GM19324 (cell line): ENCODE data around the gene ZC3H18.

Experiments used
- ATAC-seq: cut with Tn5 transposase; IDR thresholded peaks from one replicate; pipeline ENCODE4 v1.9.1; 2021; ENCODE audit warnings: mild to moderate bottlenecking, moderate library complexity; ENCODE audit not compliant: unreplicated experiment, low FRiP score

ZC3H18 gene

DNA sequence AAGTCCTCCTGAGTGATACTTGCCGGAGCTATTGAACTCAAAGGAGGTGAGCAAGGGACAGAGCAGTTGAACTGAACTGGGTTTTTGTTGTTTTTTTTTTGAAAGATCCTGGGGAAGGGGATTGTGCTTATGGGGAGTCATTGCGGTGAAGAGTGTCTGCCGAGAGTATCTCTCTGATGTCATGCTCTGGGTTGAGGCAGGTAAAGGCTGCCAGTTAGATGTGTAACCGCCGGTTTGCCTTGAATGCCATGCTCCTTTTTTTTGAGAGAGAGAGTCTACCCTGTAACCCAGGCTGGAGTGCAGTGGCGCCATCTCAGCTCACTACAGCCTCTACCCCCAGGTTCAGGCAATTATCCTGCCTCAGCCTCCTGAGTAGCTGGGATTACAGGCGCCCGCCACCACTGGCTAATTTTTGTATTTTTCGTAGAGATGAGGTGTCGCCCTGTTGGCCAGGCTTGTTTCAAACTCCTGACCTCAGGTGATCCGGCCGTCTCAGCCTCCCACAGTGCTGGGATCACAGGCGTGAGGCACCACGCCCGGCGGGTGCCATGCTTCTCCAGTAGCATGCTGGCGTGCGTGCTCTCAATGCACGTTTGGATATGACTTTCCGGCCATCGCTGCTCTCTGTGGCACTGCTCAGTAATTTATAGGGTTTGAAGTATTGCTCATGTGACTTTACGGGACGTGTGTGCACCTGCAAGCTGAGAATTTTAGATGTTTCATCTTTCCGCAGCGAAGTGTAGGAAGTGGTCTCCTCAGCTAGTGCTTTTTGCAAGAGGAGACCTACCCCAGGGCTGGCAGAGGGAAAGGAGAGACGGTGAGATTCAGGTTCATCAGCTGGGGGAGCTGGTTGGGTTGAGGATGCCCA is 8.5 kb downstream of the ZC3H18 start:
- no peak for ATAC-seq

DNA sequence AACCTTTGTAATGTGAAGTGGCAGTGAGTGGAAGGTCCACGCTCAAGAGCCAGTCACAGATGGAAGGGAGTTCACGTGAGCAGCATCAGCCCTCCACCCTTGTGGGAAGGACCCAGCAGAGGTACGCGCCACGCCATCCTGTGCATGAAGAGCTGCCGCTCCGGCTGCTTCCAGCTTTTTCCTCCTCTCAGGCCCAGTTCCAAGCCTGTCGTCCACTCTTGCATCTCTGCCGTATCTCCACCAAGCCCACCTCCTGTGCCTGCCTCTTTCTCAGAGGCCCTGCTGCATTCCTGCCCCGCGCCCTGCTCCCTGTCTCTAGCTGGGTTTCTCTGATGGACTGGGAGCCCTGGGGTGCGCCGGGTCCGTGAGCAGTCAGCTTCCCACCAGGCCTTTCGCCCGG is 10.2 kb downstream of the ZC3H18 start:
- ATAC-seq, result no peak

DNA sequence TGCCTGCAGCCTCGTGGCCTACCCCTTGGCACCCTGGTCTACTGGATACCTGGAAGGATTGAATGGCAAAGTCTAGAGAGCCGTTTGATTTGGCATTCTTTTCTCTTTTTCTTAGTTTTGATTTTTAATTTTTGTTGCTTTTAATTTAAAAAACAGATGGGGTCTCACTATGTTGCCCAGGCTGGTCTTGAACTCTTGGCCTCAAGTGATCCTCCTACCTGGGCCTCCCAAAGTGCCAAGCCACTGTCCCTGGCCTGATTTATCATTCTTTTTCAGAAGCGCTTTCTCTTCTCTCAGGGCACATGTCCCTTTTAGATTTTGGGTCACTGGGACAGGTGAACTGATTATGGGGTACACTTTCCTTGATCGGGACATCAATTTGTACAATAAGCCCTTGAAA is 10.8 kb downstream of the ZC3H18 start:
- no peak for ATAC-seq

DNA sequence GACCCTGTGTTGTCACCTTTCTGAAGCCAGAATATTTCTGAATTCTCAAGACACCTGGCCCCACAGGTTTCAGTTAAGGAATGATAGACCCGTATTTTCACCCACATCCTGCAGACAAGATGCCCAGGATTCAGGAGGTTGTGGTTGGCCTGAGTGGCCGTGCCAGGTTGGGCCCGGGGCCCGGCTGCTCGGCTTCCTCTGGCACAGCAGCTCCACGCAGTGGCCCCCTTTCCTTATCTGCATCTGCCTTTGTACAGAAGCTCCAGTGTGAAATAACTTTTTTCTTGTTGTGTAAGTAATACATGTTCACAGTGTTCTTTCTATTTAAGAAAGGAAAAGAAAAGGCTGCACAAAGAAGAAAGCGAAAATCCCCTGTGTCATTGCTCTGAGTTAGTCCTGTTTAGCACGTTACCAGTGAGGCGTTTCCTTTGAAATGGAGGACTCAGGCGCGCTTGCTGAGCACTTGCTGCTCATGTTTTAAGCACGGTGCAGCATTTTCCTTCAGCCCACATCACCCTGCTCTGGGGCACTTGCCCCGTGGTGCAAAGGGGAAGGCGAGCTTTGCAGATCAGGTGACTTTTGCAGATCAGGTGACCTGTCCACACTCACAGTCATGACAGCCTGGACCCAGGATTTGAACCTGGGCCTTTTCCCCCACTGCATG is 12.8 kb downstream of the ZC3H18 start:
- ATAC-seq, result no peak

DNA sequence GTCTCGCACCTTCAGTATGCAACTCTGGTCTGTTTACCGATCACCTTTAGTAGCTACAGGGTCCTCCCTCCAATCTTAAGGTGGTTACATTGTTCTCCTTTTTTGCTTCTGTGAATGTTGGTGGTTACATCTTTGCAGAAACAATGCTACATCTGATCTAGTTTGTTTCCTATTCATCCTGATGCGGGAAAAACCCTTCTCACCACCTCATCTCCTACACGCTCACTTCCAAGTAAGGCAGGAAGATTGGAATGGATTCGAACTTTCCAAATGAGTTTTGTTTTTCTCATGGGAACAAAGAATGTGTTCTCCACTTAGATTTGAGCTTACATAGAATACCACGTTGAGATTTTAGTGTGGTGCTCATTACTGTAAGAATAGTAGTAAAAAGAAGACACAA is 14.5 kb downstream of the ZC3H18 start:
- ATAC-seq, result no peak

DNA sequence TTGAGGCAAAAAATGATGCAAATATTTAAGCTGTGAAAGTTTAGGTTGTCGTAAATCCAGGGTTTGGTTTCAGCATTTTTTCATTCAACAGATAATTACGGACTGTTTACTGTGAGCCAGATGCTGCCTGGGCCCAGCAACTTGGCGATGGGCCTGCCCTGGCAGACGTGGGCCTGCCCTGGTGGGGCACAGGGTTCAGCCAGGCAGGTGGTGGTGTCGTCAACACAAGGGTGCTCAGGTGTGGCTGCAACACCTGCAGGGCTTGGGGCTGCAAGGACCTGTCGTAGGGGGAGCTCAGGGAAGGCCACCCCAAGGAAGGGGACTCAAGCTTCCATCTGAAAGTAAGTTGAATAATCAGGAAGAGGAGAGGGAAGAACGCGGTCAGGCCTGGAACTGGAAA is 15.1 kb downstream of the ZC3H18 start:
- ATAC-seq, result no peak

DNA sequence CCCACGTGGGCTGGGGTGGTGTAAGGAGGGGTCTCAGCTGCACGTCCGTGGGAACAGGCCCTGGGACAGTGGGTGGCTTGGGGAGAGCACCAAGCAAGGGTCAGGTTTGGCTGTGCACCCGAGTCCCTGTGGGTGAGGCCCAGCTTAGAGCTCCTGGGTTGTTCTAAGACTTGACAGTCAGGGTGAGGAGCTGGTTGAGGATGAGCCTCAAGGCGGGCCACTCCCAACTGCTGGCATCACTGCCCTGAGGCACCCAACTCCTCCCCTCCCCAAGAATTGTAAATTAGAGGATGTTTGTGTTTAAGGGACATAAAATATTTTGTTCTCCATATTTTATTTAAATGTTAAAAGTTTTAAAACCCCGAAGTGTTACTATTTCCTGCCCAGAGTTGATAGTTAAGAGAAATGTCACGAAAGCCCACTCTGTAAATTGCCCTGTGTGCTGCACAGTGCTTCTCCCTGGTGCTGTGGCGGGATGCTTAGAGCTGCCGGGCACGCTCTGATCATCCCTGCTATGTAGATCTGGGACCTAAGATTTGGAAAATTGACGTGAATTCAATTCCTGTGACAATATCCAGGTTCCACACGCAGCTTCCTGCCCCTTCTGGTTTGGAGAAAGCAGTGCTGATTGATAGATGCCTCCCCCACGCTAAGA is 15.9 kb downstream of the ZC3H18 start:
- no peak for ATAC-seq

DNA sequence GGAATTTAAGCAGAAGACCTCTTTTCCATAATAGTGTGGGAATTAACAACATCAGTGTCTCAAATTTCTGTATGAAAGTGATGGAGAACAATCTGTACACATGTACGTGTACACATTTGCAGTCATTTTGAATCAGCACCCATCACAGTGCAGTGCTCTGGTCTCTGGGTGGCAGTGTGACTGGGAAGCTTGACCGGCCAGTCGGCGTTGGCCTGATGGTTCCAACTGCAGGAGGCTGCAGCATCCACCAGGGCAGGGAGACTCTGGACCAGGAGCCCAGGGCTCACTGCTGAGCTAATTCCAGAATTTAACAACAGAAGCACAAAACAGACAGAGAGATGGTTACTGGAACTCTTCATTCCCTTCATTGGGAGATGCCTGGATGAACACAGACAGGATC is 17.9 kb downstream of the ZC3H18 start:
- ATAC-seq, result no peak

DNA sequence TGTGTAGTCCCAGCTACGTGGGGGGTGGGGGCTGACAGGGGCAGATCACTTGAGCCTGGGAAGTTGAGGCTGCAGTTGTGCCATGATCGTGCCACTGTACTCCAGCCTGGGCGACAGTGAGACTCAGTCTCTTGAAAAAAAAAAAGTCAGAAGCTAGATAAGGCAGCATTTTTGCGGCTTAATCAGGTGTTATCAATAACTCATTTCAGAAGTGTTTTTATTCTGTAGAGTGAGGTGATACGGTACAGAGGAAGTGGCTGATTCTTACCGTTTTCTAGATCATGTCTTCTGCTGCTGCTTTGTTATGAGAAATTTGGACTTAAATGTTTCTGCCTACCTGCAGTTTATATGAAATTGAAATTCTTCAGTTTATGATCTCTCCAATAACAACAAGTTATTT is 18.6 kb downstream of the ZC3H18 start:
- ATAC-seq, result no peak

DNA sequence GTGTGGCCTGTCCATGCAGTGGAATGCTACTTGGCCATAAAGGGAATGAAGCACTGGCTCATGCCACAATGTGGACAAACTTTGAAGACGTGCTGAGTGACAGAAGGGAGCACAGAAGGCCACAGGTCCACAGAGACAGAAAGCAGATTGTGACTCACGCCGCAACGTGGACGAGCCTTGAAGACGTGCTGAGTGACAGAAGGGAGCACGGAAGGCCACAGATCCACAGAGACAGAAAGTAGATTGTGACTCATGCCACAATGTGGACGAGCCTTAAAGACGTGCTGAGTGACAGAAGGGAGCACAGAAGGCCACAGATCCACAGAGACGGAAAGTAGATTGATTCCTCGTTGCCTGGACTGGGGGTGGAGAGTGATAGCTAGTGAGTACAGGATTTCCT is 19.2 kb downstream of the ZC3H18 start:
- no peak for ATAC-seq

DNA sequence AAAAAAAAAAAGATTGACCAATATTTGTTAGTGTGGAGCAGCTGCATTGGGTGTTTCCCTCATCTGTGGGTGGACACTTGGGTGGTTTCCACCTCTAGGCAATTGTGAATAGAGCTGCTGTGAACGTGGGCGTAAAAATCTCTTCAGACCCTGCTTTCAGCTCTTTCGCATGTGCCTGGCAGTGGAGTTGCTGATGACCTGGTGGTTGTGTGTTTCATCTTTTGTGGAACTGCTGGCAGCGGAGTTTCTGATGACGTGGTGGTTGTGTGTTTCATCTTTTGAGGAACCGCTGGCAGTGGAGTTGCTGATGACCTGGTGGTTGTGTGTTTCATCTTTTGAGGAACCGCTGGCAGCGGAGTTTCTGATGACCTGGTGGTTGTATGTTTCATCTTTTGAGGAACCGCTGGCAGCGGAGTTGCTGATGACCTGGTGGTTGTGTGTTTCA is 21.4 kb downstream of the ZC3H18 start:
- ATAC-seq, result no peak

DNA sequence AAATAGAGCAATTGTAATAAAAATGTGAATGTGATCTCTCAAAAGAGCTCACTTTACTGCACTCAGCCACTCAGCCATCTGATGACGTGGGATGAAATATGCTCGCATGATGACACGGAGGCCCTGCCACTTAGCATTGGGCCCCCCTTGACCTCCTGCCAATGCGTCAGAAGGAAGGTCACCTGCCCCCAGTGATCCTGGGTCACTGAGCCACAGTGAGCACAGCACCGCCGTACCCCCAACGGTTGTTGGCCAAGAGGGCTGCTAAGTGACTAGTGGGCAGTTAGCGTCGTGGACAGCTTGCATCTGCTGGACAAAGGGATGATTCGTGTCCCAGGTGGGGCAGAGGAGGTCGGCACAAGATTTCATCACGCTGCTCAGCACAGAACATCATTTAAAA is 22.9 kb downstream of the ZC3H18 start:
- ATAC-seq, result no peak

DNA sequence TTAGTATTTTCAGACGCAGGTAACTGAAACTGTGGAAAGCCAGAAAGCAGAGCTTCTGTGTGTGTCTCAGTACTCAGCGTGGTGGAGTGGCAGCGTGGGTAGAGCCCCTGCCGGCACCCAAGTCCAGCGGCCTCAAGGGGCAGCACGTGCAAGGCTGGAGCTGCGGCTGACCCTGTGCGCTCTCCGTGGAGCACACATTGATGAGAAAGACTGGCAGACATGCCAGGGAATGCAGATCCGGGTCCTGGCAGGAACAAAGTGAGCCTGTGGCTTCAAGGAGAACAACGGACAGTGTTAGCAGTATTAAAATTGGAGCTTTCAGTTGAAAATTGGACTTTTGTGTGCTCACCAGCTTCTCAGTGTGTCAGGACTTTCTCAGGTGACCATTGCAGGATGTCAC is 23.3 kb downstream of the ZC3H18 start:
- no peak for ATAC-seq

DNA sequence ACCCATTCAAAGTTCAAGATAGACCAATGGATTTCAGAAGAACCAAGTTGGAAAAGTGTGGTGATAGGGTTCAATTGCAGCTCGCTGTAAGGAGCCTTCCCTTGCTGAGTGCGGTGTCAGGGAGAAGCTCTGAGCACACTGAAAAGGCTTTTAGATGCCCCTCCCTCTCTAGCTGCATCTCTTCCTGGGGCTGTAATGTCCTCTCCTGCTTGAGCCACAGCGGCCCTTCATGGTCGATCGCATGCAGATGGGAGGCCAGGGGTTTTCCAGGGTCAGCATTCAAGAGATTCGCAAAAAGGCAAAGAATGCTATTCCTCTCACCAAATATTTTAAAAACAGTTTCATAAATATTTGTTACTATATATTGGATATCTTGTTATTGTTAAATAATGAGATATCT is 23.7 kb downstream of the ZC3H18 start:
- ATAC-seq, result no peak

DNA sequence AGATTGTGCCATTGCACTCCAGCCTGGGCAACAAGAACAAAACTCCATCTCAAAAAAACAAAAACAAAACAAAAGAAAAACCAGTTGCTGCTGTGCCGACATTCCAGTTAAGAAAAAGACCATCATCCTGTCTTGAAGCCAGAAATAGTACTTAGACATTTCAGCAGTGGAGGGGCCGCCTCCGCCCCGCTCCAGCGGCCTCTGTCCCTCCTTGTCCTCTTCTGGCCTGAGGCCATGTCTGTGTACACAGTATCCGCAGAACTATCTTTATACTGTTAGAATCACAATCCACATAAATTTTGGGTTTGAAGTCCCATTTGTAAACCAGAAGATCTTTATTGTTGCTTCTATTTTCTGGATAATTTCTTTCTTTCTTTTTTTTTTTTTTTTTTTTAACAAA is 24.9 kb downstream of the ZC3H18 start:
- ATAC-seq, result no peak

DNA sequence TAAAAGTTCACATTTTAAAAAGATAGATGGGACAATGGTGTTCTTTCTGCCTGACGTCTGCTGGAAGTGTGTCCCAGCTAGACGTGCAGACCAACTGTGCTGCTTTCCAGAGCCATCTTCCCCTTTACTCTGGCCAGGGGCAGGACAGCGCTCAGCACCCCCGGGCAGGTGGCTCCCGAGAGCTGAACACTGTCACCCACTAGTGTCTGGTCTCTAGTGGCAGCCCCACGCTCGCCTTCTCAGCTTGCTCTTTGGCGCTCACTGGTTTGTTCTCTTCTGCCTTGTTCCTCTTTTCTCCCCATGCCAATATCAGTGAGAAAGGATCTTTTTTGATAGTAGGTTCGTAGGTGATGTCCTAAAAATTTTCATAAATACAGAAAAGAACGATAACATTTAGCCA is 25.7 kb downstream of the ZC3H18 start:
- ATAC-seq, result no peak

DNA sequence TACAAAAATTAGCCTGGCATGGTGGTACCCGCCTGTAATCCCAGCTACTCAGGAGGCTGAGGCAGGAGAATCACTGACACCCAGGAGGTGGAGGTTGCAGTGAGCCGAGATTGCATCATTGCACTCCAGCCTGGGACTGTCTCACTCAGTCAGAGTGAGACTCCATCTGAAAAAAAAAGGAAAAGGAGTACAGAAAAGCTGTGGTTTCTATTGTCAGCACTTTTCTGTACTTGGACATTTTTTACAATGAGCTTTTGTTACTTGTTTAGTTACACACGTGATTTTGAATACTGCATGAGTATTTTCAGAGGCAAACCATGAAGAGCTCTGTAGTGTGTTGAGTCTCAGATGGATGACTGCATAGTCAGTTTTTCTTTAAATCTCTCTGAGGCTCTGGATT is 26.3 kb downstream of the ZC3H18 start:
- no peak for ATAC-seq

DNA sequence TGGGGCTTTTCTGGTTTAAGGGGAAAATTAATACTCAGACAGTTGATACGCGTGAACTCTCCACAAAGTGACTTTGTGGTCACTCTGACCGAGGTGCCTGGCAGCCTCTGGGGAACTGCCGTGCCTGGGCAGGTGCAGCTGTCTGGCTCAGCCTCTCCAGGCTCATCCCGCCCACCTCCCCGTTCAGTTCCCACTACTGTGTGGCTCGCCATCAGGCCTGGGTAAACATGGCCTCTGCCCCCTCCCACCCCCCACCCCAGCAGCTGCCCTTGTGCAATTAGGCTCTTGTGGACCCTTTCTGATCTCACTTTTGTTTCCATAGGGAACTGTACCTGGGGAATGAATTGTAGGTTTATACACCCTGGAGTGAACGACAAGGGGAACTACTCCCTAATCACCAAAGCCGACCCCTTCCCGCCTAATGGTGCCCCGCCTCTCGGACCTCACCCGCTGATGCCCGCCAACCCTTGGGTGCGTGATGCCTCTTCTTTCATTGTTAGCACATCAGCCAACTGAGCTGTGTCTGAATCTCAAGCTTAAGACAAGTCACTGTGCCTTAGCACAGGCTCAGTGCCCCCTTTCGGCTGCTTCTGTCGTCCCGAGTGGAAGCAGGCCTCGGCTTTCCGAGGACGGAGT is 27.8 kb downstream of the ZC3H18 start:
- no peak for ATAC-seq

DNA sequence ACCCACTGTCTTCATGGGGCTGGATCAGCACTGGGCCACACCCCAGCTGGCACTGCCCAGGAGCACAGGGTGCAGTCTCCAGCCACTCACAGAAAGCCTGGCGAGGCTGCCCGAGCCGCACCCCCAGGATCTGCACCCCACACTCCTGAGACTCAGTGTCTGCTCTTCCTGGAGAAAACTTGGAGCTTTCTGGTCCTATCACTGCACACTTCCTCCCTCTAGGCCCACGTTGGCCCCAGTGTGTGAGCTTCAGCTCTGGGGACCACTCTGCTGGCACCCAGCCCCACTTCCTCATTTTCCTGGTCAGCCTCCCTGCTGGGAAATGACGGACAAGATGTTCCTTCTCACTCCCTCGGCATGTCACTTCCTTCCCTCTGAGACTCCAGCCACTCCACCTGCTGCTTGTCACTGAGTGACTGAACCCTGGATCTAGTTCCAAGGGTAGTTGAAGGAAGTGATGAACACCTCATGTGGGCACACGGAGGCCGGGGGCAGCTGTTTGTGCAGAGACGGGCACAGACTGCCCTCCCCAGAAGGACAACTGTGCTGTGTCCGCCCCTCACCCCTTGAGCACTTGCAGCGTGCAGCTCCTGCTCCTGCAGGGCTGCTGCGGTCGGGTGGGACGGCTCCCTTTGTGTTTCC is 29.0 kb downstream of the ZC3H18 start:
- no peak for ATAC-seq

DNA sequence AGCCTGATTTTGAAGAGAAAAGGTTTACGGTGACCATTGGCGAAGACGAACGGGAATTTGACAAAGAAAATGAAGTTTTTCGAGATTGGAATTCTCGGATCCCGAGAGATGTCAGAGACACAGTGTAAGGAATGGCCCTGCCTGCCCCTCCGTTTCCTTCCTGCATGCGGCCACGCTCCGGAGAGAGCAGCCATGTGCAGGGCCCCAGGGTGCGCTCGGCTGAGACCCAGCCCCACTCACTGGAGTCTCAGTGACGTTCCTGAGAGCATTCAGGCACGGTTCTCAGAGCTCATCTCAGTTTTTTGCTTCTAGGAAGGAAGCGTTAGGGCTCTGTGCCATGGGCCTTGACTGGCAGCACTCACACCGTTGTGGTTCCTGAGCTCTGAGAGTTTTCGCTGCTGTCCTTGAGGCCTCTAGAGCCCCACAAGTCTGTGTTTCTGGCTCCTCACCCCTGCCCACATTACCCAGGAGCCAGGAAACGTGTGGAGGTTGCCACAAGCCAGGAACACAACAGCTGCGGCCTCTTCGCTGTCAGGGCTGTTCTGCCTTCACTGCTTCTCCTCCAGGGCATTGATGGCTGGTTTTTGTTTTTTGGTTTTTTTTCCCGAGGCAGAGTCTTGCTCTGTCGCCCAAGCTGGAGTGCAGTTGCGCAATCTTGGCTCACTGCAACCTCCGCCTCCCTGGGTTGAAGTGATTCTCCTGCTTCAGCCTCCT is 29.8 kb downstream of the ZC3H18 start:
- ATAC-seq, result no peak
